ENCODE data around the gene ZNF775.

GRCh38 chr7:150397346-150398107 is 18.4 kb downstream of the ZNF775 start:
- no peak for TF ChIP-seq EZH2 (IDR thresholded peaks at IDR 0.05; ENCODE audit: low read depth)
- TF ChIP-seq, protein P1, sequence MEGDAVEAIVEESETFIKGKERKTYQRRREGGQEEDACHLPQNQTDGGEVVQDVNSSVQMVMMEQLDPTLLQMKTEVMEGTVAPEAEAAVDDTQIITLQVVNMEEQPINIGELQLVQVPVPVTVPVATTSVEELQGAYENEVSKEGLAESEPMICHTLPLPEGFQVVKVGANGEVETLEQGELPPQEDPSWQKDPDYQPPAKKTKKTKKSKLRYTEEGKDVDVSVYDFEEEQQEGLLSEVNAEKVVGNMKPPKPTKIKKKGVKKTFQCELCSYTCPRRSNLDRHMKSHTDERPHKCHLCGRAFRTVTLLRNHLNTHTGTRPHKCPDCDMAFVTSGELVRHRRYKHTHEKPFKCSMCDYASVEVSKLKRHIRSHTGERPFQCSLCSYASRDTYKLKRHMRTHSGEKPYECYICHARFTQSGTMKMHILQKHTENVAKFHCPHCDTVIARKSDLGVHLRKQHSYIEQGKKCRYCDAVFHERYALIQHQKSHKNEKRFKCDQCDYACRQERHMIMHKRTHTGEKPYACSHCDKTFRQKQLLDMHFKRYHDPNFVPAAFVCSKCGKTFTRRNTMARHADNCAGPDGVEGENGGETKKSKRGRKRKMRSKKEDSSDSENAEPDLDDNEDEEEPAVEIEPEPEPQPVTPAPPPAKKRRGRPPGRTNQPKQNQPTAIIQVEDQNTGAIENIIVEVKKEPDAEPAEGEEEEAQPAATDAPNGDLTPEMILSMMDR (conservative IDR thresholded peaks at IDR 0.05) = no peak
